ENCODE measurements around the gene CXorf38.

The CXorf38 gene

DNA sequence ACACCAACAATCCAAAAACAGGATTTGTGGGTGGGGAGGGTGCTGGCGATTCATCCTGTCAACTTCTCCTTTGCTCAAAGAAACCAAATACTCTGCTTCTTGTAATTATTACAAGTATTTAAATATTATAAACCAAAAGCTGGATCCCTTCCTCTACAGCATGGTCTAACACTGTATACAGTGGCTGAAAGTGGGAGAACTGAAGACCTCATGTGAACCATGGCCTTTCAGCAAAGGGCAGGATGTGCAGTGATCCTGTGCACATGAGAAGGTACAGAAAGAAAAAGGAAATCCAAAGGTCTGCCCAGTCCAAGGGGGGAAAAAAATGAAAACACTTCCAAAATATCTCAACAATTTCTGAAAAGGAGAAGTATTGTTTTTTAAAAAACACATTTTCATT, 5.3 kb upstream of the CXorf38 start:
- no peak overlapping the region for H3K27ac Mint-ChIP-seq
- no peaks in the 10 kb centered on the region for H3K4me1 Mint-ChIP-seq (ENCODE audit: low read depth)
- no peaks in the 10 kb centered on the region for H3K9me3 Mint-ChIP-seq
- peaks cover 54% of the 10 kb centered on the region for H3K36me3 Mint-ChIP-seq (ENCODE audit: low read depth)
- intact Hi-C loops (cut with micrococcal nuclease), result loop anchor here (10.0 kb wide), 2 partner anchors 82 to 142 kb away; partner anchors contain the start of gene MED14
- no peaks in the 10 kb centered on the region for H3K27me3 Mint-ChIP-seq
- H3K4me3 Mint-ChIP-seq, result no peak overlapping the region

DNA sequence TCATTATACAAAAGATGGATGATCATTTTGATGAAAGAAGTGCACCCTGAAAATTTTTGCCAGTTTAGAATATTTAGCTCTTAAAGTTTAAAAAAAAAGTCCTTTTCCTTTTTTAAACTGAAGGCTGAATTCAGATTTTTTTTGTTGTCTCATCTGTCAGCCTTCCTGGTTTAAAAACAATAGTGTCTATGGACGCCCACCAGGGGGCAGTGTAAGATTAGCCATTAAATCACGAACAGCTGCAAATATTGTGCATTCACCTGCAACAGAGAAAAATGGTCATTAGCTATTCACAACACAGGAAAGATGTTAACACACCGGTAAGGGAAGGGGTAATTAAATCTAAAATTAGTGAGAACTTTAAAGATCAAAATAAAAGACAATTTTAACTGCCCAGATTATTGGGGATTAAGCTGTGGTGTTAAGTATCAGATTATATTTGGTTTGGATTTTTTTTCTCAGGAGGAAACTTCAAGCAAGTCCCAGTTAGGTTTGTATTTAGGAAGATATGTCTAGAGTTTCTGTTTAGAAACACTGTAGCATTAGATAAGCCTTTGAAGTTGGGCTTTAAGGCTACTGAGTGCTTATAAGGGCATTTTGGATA, 4.4 kb upstream of the CXorf38 start:
- Mint-ChIP-seq H3K27me3 (no peaks in the 10 kb centered on the region), H3K9me3 (no peaks in the 10 kb centered on the region), H3K36me3 (ENCODE audit: low read depth) (peaks cover 49% of the 10 kb centered on the region), H3K4me1 (ENCODE audit: low read depth) (no peaks in the 10 kb centered on the region), H3K27ac (no peak overlapping the region), H3K4me3 (no peak overlapping the region)
- intact Hi-C loops (cut with micrococcal nuclease), result loop anchor here (10.0 kb wide), 2 partner anchors 83 to 143 kb away; partner anchors contain the start of gene MED14

DNA sequence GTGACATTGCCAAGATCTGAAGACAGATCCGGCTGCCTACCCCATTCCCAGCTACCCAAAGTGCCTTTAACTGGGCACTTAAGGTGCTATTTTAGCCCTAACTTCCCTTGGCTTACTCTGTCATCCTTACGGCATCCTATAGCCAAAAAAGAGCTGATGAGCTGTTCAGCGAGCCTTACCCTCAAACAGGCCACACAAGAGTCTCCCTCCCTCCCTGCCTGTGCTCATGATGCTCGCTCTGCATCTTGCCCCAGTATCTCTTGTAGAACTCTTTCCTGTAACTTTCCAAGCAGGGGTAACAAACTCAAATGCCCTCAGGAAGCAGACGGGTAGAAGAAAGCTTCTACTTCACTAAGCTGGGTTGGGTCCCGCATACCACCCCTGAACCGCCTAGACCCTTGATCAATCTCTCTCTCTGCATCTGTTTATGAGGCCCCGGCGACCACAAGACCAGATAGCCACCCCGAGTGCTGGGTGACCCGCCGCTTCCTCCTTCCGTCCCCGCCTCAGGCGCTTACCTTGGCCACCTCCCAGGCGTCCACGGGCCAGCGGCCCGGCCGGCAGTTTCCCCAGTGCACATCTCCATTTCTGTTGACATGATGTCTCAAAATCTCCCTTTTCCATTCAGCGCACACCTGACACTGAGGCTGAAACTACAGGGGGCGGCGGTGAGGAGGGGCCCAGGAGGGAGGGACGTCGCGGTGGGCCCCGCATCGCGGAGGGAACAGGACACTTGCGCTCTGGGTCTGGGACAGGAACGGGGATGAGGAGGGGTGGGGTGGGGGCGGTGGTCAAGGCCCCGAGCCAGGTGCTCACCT, 663 bp downstream of the CXorf38 start:
- intact Hi-C loops (cut with micrococcal nuclease), result loop anchor here (5.0 kb wide), 1 partner anchor 104 kb away; no protein-coding TSS in a partner anchor
- peak overlapping the region; percentile 95 for H3K27ac Mint-ChIP-seq
- H3K36me3 Mint-ChIP-seq (ENCODE audit: low read depth), result peaks cover 52% of the 10 kb centered on the region
- peaks cover 26% of the 10 kb centered on the region for H3K4me1 Mint-ChIP-seq (ENCODE audit: low read depth)
- no peaks in the 10 kb centered on the region for H3K9me3 Mint-ChIP-seq
- H3K27me3 Mint-ChIP-seq, result no peaks in the 10 kb centered on the region
- H3K4me3 Mint-ChIP-seq, result peak overlapping the region; percentile 93

DNA sequence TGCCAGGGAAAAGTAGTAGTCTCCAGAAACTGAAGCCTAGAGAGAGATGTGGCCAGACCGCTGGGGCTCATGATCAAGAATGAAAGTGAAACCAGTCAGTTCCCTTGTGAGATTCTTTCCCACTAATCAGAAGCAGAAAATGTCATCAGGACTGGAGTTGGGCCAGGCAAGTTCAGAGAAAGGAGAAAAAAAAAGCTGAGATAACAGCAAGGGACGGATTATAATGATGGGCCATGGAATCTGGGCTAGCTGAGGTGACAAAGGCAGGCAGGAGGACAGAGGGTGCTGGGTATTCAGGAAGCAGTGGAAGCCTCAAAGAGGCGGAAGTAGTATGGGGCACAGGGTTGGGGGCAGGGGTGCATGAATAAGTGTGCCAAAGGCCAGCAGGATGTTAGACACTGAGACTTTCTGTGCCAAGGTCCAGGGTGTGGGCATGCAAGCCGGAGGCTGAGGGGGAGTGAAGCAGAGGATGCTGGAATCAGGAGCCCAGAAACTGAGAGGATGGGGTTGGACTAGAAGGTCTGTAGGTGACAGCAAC, 2.5 kb downstream of the CXorf38 start:
- peak overlapping the region; percentile 94 for H3K4me3 Mint-ChIP-seq
- no peaks in the 10 kb centered on the region for H3K9me3 Mint-ChIP-seq
- H3K4me1 Mint-ChIP-seq (ENCODE audit: low read depth), result peaks cover 35% of the 10 kb centered on the region
- H3K36me3 Mint-ChIP-seq (ENCODE audit: low read depth), result peaks cover 56% of the 10 kb centered on the region
- intact Hi-C loops (cut with micrococcal nuclease), result loop anchor here (1.0 to 5.0 kb wide), 2 partner anchors 65 to 103 kb away; partner anchors contain the start of gene ATP6AP2
- no peaks in the 10 kb centered on the region for H3K27me3 Mint-ChIP-seq
- peak overlapping the region; percentile 95 for H3K27ac Mint-ChIP-seq

DNA sequence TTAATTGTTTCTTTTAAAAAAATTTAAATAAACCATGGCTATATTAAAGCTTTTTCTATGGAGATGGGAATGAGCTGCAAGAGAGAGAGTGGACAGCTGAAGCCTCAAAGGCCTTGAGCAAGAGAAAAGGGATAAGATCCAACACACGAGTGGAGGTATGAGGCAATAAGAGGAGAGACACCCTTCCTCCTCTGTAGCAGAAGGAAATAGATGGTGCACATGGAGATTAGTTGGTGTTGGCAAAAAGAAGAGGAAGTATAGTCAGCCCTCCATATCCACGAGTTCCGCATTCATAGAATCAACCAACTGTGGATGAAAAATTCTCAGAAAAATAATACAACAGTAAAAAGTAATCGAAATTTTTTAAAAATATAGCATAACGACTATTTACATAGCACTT, 3.2 kb downstream of the CXorf38 start:
- Mint-ChIP-seq H3K36me3 (ENCODE audit: low read depth) (peaks cover 61% of the 10 kb centered on the region), H3K9me3 (no peaks in the 10 kb centered on the region), H3K27me3 (no peaks in the 10 kb centered on the region), H3K4me3 (peak overlapping the region; percentile 94), H3K4me1 (ENCODE audit: low read depth) (peaks cover 40% of the 10 kb centered on the region), H3K27ac (peak overlapping the region; percentile 95)
- intact Hi-C loops (cut with micrococcal nuclease), result loop anchor here (1.0 kb wide), 1 partner anchor 64 kb away; the partner anchor contains the start of gene ATP6AP2

DNA sequence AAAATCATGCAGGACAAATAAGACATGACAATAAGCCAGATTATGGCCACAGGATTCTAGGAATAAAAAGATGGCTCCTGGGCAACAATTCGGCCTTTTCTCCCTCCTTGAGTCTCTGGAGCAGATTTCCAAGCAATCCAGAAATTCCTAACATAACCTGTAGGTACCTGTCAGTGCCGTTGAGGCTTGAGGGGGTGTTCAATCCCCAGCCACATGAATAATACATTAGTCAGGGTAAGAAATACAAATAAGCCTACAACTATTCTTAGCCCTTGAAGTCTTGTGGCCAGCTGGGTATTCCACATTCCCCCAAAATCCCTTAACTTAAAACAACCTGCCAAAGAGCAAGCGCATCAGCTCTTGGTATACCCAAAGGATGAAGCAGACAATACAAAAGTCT, 9.7 kb downstream of the CXorf38 start:
- H3K36me3 Mint-ChIP-seq (ENCODE audit: low read depth), result peaks cover 89% of the 10 kb centered on the region

DNA sequence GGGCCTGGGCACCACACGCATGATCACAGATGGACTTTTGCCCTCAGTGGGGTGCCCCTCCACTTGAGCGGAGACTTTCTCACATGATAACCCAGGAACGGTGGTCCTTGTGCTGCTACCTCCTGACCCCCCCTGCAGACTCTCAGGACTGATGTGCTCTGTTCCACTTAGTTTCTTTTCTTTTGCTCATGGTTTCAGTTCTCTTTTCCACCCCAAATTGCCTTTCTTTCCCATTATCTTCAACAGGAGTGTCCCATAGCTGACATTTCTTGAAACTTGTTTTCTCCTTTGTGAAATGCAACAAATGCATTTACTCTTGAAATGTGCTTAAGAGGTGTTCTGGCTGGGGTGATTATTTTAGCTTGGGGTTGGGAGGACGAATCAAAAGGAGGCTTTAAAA, 15.2 kb downstream of the CXorf38 start:
- Mint-ChIP-seq H3K36me3 (ENCODE audit: low read depth) (peaks cover 83% of the 10 kb centered on the region), H3K27ac (peak overlapping the region; percentile 64), H3K27me3 (no peaks in the 10 kb centered on the region), H3K4me1 (ENCODE audit: low read depth) (peaks cover 48% of the 10 kb centered on the region), H3K4me3 (no peak overlapping the region), H3K9me3 (no peaks in the 10 kb centered on the region)
- intact Hi-C loops (cut with micrococcal nuclease), result no loop called here

More for the DNA sequence above, 9.7 kb downstream of the CXorf38 start:
- Mint-ChIP-seq H3K27ac (no peak overlapping the region), H3K27me3 (no peaks in the 10 kb centered on the region), H3K4me1 (ENCODE audit: low read depth) (peaks cover 63% of the 10 kb centered on the region), H3K9me3 (no peaks in the 10 kb centered on the region), H3K4me3 (no peak overlapping the region)
- intact Hi-C loops (cut with micrococcal nuclease), result no loop called here

DNA sequence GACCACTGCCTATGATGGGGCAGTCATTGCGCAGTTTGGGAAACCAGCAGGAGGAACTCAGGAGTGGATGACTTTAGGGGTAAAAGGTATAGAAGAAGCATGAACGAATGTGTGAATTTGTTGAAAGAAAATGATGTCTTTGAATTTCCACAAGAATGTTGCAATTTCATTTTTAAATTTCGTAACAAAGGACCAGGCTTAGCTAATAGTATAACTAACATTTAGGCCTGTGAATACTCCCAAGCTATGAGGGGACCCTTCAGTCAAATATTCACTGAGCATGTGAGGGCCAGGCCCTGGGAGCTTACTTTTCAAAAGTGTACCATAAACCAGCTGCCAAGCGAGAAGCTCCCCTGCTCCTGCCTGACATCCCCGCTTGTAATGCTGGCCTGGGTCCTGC, 18.9 kb downstream of the CXorf38 start:
- peaks cover 61% of the 10 kb centered on the region for H3K36me3 Mint-ChIP-seq (ENCODE audit: low read depth)
- no peak overlapping the region for H3K27ac Mint-ChIP-seq
- intact Hi-C loops (cut with micrococcal nuclease), result no loop called here
- H3K4me1 Mint-ChIP-seq (ENCODE audit: low read depth), result peaks cover 17% of the 10 kb centered on the region
- H3K9me3 Mint-ChIP-seq, result peaks cover 5% of the 10 kb centered on the region
- H3K27me3 Mint-ChIP-seq, result no peaks in the 10 kb centered on the region
- no peak overlapping the region for H3K4me3 Mint-ChIP-seq

DNA sequence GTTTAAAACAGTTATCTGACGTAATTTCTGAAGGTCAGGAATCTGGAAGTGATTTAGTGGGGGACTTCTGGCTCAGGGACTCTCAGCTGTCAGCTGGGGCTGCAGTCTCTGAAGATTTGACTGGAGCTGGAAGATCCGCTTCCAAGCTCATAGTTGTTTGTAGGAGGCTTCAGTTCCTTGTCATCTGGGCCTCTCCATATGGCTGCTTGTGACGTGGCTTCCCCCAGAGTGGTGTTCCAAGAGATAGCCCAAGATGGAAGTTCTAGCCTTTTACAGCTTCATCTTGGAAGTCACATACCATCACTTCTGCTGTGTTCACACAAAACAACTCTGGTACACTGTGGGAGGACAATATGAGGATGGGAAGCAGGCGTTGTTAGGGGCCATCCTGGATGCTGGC, 22.1 kb downstream of the CXorf38 start:
- no peaks in the 10 kb centered on the region for H3K27me3 Mint-ChIP-seq
- H3K4me1 Mint-ChIP-seq (ENCODE audit: low read depth), result no peaks in the 10 kb centered on the region
- intact Hi-C loops (cut with micrococcal nuclease), result no loop called here
- H3K27ac Mint-ChIP-seq, result no peak overlapping the region
- peaks cover 38% of the 10 kb centered on the region for H3K36me3 Mint-ChIP-seq (ENCODE audit: low read depth)
- H3K9me3 Mint-ChIP-seq, result peaks cover 7% of the 10 kb centered on the region
- no peak overlapping the region for H3K4me3 Mint-ChIP-seq

DNA sequence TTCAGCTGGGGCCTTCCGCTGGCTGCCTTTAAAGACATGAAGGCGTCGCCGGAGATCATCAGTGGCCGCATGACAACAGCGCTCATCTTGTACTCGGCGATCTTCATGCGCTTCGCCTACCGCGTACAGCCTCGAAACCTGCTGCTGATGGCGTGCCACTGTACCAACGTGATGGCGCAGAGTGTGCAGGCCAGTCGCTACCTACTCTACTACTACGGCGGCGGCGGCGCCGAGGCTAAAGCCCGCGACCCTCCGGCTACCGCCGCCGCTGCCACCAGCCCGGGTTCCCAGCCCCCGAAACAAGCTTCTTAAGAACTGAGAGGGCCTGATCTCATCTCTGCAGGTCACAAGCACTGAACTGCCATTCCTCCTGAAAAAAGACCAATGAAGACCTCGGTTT, 23.7 kb downstream of the CXorf38 start:
- no peaks in the 10 kb centered on the region for H3K4me1 Mint-ChIP-seq (ENCODE audit: low read depth)
- intact Hi-C loops (cut with micrococcal nuclease), result no loop called here
- H3K4me3 Mint-ChIP-seq, result no peak overlapping the region
- H3K27me3 Mint-ChIP-seq, result no peaks in the 10 kb centered on the region
- H3K9me3 Mint-ChIP-seq, result peaks cover 7% of the 10 kb centered on the region
- no peak overlapping the region for H3K27ac Mint-ChIP-seq
- H3K36me3 Mint-ChIP-seq (ENCODE audit: low read depth), result peaks cover 30% of the 10 kb centered on the region

DNA sequence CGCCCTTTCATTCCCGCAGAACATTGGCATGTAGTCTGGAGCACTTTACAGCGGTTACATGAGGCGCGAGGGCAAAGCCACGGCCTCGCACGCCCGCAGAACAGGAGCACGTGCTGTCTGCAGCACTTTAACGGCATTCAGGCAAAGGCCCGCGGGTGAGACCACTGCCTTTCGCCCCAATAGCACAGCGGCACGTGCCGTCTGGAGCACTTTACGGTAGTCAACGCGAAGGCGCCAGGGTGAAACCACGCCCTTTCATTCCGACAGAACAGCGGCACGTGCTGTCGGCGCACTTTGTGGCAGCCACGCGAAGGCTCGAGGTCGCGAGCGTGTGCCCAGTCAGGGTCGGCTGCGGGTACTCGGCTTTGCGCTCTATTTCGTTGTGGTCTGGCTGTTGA, 24.2 kb downstream of the CXorf38 start, which contains the start of gene MPC1L:
Gene MPC1L, plus strand, starts transcription at position 290 of the 398 bp plus-strand sequence. CDS start 138 bp downstream, outside the sequence.
- peaks cover 7% of the 10 kb centered on the region for H3K9me3 Mint-ChIP-seq
- H3K4me1 Mint-ChIP-seq (ENCODE audit: low read depth), result no peaks in the 10 kb centered on the region
- peaks cover 24% of the 10 kb centered on the region for H3K36me3 Mint-ChIP-seq (ENCODE audit: low read depth)
- intact Hi-C loops (cut with micrococcal nuclease), result no loop called here
- no peak within 1 kb of the TSS for H3K27ac Mint-ChIP-seq
- no peak within 1 kb of the TSS for H3K4me3 Mint-ChIP-seq
- no peaks in the 10 kb centered on the region for H3K27me3 Mint-ChIP-seq

DNA sequence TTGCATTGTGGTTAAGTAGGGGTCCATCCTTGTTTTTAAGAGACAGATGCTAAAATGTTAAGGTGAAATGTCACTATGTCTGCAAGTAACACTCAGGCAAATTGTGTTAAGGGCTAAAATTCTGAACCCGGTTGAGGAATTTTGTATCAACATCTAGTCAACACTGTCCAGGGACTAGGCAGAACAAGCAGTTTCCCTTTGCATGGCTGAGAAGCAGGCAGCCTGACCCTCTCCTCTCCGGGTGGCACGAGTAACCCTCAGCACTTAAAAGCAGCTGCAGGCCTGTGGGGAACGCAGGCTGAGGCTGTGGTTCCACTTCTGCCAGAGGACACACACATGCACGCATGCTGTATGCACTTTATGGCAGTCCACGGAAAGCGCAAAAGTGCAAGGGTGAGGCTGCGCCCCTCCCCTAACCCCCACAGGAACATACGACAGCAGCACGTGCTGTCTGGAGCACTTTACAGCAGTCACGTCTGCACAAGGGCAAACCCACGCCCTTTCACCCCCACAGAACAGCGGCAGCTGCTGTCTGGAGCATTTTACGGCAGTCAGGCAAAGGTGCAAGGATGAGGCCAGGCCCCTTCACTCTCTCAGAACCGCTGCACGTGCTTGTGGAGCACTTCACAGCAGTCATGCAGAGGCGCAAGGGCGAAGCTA, 24.8 kb downstream of the CXorf38 start:
- Mint-ChIP-seq H3K27ac (no peak overlapping the region), H3K36me3 (ENCODE audit: low read depth) (peaks cover 19% of the 10 kb centered on the region), H3K27me3 (no peaks in the 10 kb centered on the region), H3K4me3 (no peak overlapping the region), H3K4me1 (ENCODE audit: low read depth) (no peaks in the 10 kb centered on the region), H3K9me3 (peaks cover 7% of the 10 kb centered on the region)
- intact Hi-C loops (cut with micrococcal nuclease), result no loop called here

DNA sequence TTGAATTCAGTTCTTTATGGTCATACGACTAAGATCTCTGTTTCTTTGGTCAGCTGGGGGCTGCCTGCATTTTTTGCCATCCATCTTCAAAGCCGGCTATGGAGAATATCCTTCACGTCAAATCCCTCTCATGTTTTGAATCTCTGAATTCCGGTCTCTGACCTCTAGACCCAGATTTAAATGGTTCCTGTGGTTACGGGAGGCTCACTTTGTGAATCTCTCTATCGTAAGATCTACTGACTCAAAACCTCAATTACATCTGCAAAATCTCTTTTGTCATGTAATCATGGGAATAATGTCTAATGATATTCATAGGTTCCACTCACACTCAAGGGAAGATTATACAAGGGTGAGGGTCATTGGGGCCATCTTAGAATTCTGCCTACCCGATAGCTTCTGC, 29.8 kb downstream of the CXorf38 start:
- intact Hi-C loops (cut with micrococcal nuclease), result no loop called here
- Mint-ChIP-seq H3K27me3 (no peaks in the 10 kb centered on the region), H3K27ac (no peak overlapping the region), H3K4me3 (no peak overlapping the region), H3K9me3 (no peaks in the 10 kb centered on the region), H3K36me3 (ENCODE audit: low read depth) (no peaks in the 10 kb centered on the region), H3K4me1 (ENCODE audit: low read depth) (no peaks in the 10 kb centered on the region)

DNA sequence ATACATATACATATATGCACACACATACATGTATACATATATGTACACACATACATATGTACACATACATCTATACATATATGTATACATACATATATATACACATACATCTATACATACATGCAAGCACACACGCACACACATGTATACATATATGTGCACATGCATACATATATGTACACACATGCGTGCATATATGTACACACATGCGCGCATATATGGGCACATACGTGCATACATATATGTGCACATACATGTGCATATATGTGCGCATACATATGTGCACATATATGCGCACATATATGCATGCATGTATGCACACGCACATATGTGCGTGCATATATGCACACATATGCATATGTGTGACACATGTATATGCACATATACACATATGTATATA, 31.4 kb downstream of the CXorf38 start:
- H3K4me3 Mint-ChIP-seq, result no peak overlapping the region
- intact Hi-C loops (cut with micrococcal nuclease), result no loop called here
- no peaks in the 10 kb centered on the region for H3K36me3 Mint-ChIP-seq (ENCODE audit: low read depth)
- no peak overlapping the region for H3K27ac Mint-ChIP-seq
- no peaks in the 10 kb centered on the region for H3K4me1 Mint-ChIP-seq (ENCODE audit: low read depth)
- H3K27me3 Mint-ChIP-seq, result no peaks in the 10 kb centered on the region
- no peaks in the 10 kb centered on the region for H3K9me3 Mint-ChIP-seq
